ENCODE measurements around the gene C2CD4C.
"Not testable (repeated sequence)": the region's sequence is repeated elsewhere in the genome, so short reads cannot be mapped to it uniquely, and the experiment has no call there.

Gene C2CD4C

GRCh38 chr19:397941-398706, 10.8 kb downstream of the C2CD4C start:
- no peak for DNase-seq

- DNase-seq: no peak
These were observed 11.6 kb downstream of the C2CD4C start for GRCh38 chr19:397321-397720.

- no peak for DNase-seq
These were observed 13.5 kb downstream of the C2CD4C start for GRCh38 chr19:395467-395866.

GRCh38 chr19:394857-395256, 14.1 kb downstream of the C2CD4C start:
- not testable (repeated sequence) for DNase-seq

- not testable (repeated sequence) for DNase-seq
These were observed 15.4 kb downstream of the C2CD4C start for GRCh38 chr19:393560-393959.

GRCh38 chr19:392375-392970, 16.5 kb downstream of the C2CD4C start:
- no peak for DNase-seq

GRCh38 chr19:391726-392374, 17.1 kb downstream of the C2CD4C start:
- no peak for DNase-seq

- no peak for DNase-seq
These were observed 17.8 kb downstream of the C2CD4C start for GRCh38 chr19:391207-391557.

GRCh38 chr19:390386-391206, 18.4 kb downstream of the C2CD4C start:
- DNase-seq: no peak

- DNase-seq: no peak
These were observed 19.0 kb downstream of the C2CD4C start for GRCh38 chr19:389935-390289.

GRCh38 chr19:389255-389934, 19.6 kb downstream of the C2CD4C start:
- no peak for DNase-seq

- DNase-seq: no peak
These were observed 20.3 kb downstream of the C2CD4C start for GRCh38 chr19:388691-389090.

- no peak for DNase-seq
These were observed 21.2 kb downstream of the C2CD4C start for GRCh38 chr19:387777-388176.

GRCh38 chr19:386632-387301, 22.2 kb downstream of the C2CD4C start:
- not testable (repeated sequence) for DNase-seq

GRCh38 chr19:386189-386588, 22.8 kb downstream of the C2CD4C start:
- DNase-seq: not testable (repeated sequence)

GRCh38 chr19:384799-385169, 24.2 kb downstream of the C2CD4C start:
- no peak for DNase-seq

GRCh38 chr19:383922-384798, 24.8 kb downstream of the C2CD4C start:
- no peak for DNase-seq

GRCh38 chr19:383040-383439, 25.9 kb downstream of the C2CD4C start:
- DNase-seq: no peak

GRCh38 chr19:382578-382977, 26.4 kb downstream of the C2CD4C start:
- DNase-seq: peak; percentile 64

GRCh38 chr19:381901-382300, 27.0 kb downstream of the C2CD4C start:
- DNase-seq: not testable (repeated sequence)

- not testable (repeated sequence) for DNase-seq
These were observed 28.2 kb downstream of the C2CD4C start for GRCh38 chr19:380618-381219.
